Fibroblast of lung (primary cell): ENCODE data around the gene PARS2. TPM values are rescaled to one million over a fixed set of nuclear protein-coding genes. Genes with fewer than 3 reads are reported as not detected.

Experiments used
- DNase-seq, 2 donors: peaks; one replicate each; pipeline versions ENCODE4 v3.0.0 to v3.0.0-alpha.2; 2010; ENCODE audit warnings: low read depth in 2 of 2
- H2AFZ ChIP-seq: 2 replicates; pipeline ENCODE4 v1.5.1; 2012; ENCODE audit warnings: low read length, control low read depth, inconsistent platforms
- H3K27ac ChIP-seq: 2 replicates; pipeline ENCODE4 v1.5.1; 2011; ENCODE audit warnings: low read length, control low read depth; ENCODE audit not compliant: insufficient read depth
- H3K27me3 ChIP-seq: 2 replicates; pipeline ENCODE4 v1.5.1; 2011; ENCODE audit warnings: mild to moderate bottlenecking, low read length; ENCODE audit not compliant: control insufficient read depth, insufficient read depth
- H3K36me3 ChIP-seq: 2 replicates; pipeline ENCODE4 v1.5.1; 2011; ENCODE audit warnings: low read length; ENCODE audit not compliant: control insufficient read depth, insufficient read depth
- H3K4me1 ChIP-seq: 2 replicates; pipeline ENCODE4 v1.5.1; 2011; ENCODE audit warnings: low read length; ENCODE audit not compliant: control insufficient read depth, insufficient read depth; ENCODE audit errors: extremely low read depth
- H3K4me2 ChIP-seq: 2 replicates; pipeline ENCODE4 v1.5.1; 2011; ENCODE audit warnings: low read length, control low read depth; ENCODE audit not compliant: insufficient read depth; ENCODE audit errors: extremely low read depth
- H3K4me3 ChIP-seq, 4 experiments: fragments of 200-600 bp in 1 of 4; sonication (generic) in 1 of 4; replicated peaks in 1 of 4; 2 replicates each; pipeline ENCODE4 v1.5.1; 2011 to 2016; ENCODE audit warnings: low read length in 4 of 4, low read depth in 3 of 4, mild to moderate bottlenecking in 3 of 4, control low read depth in 2 of 4, inconsistent platforms in 1 of 4, mixed read lengths in 1 of 4; ENCODE audit not compliant: insufficient read depth in 1 of 4; ENCODE audit errors: control extremely low read depth in 1 of 4
- H3K79me2 ChIP-seq: 2 replicates; pipeline ENCODE4 v1.5.1; 2012; ENCODE audit warnings: mild to moderate bottlenecking, low read length, inconsistent platforms; ENCODE audit not compliant: control insufficient read depth, insufficient read depth
- H3K9ac ChIP-seq: 2 replicates; pipeline ENCODE4 v1.5.1; 2011; ENCODE audit warnings: mild to moderate bottlenecking, low read length, control low read depth; ENCODE audit not compliant: insufficient read depth
- H3K9me3 ChIP-seq: 2 replicates; pipeline ENCODE4 v1.5.1; 2012; ENCODE audit warnings: low read depth, low read length; ENCODE audit not compliant: control insufficient read depth, insufficient read depth
- H4K20me1 ChIP-seq: 2 replicates; pipeline ENCODE4 v1.5.1; 2011; ENCODE audit warnings: low read length; ENCODE audit not compliant: control insufficient read depth, insufficient read depth; ENCODE audit errors: extremely low read depth
- EZH2 ChIP-seq: IDR thresholded peaks from 2 replicates; pipeline ENCODE4 v1.5.1; 2012; ENCODE audit warnings: low read length, control low read depth, mild to moderate bottlenecking; ENCODE audit errors: missing control alignments
- polyA plus RNA-seq, 2 donors: library from polyadenylated mRNA; depleted of rRNA in 1 of 2; stranded (reverse) in 1 of 2; unstranded in 1 of 2; fragments of >200 nt; gene quantifications; 2 replicates each; pipeline ENCODE4 v1.2.1, GENCODE V29; 2011 to 2012; ENCODE audit warnings: missing spikeins in 1 of 2
- total RNA-seq: library from RNA; depleted of rRNA; stranded (reverse); fragments of >200 nt; gene quantifications from 2 replicates; pipeline ENCODE4 v1.2.1, GENCODE V29; 2014
- TF ChIP-seq, protein P1 (sequence below), 2 donors: IDR thresholded peaks in 1 of 2; conservative IDR thresholded peaks in 1 of 2; 1 replicate in 1 of 2; 2 replicates in 1 of 2; pipeline ENCODE4 v1.5.1; 2011 to 2012; ENCODE audit warnings: low read length in 2 of 2, control low read depth in 1 of 2, inconsistent platforms in 1 of 2, low read depth in 1 of 2, mild to moderate bottlenecking in 1 of 2

PARS2 gene
- total and polyA plus RNA-seq, 2 donors (not counting 1 experiment from before 2014, with no cell fraction given) = 3.4 to 5.4 TPM

DNA sequence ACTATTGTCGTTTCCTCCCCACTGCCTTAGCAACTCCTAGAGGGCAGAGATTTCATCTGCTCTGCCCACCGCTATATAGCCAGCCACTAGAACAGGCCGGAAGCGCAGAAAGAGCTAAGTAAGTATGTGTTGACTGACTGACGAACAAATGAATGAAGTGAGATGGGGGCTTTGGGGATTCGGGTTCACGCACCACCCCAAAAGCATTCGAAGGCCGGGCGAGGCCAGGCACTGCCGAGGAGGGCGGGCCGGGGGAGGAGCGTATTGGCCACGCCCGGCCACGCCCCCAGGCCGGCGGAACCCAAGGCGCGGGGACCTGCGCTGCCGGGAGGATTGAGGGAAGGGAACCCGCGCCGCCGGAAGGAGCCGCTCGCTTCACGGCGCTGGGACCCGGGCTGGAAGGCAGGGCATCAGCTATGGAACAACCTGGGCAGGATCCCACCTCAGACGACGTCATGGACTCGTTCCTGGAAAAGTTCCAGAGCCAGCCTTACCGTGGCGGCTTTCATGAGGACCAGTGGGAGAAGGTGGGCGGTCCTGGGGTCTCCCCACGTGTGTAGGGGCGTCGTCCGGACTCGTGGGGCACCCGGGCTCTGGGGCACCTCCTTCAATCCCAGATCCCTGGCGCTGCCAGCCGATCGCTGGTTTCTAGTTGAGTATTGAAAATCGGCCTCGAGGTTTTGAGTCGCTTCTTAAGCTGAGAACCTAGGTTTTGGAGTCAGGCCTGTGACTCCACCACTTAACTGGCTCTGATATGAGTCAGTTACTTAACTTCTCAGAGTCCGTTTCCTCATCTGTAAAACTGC, 48.6 kb downstream of the PARS2 start, which contains the start of gene TTC4:
TSS of gene TTC4 (plus strand) at position 369 of the 806 bp plus-strand sequence. CDS start at position 417, 48 bp downstream.
- H3K27ac ChIP-seq = peak within 1 kb of the TSS; percentile 72
- peak within 1 kb of the TSS; percentile 55 to 96 (median 73) for H3K4me3 ChIP-seq
- H3K36me3 ChIP-seq = no peaks in the 10 kb centered on the region
- peak within 1 kb of the TSS; percentile 70 for H3K4me2 ChIP-seq
- peaks cover 7% of the 10 kb centered on the region for H3K27me3 ChIP-seq
- H3K9me3 ChIP-seq = no peaks in the 10 kb centered on the region
- TF ChIP-seq, protein P1, sequence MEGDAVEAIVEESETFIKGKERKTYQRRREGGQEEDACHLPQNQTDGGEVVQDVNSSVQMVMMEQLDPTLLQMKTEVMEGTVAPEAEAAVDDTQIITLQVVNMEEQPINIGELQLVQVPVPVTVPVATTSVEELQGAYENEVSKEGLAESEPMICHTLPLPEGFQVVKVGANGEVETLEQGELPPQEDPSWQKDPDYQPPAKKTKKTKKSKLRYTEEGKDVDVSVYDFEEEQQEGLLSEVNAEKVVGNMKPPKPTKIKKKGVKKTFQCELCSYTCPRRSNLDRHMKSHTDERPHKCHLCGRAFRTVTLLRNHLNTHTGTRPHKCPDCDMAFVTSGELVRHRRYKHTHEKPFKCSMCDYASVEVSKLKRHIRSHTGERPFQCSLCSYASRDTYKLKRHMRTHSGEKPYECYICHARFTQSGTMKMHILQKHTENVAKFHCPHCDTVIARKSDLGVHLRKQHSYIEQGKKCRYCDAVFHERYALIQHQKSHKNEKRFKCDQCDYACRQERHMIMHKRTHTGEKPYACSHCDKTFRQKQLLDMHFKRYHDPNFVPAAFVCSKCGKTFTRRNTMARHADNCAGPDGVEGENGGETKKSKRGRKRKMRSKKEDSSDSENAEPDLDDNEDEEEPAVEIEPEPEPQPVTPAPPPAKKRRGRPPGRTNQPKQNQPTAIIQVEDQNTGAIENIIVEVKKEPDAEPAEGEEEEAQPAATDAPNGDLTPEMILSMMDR (conservative IDR thresholded peaks at IDR 0.05 in 1 of 2, IDR thresholded peaks at IDR 0.05 in 1 of 2; ENCODE audit: low read depth in 1 of 2, low read length in 2 of 2) = no peak
- no peak for TF ChIP-seq EZH2
- peak within 1 kb of the TSS; percentile 83 for H2AFZ ChIP-seq
- H3K4me1 ChIP-seq = peaks cover 3% of the 10 kb centered on the region
- H4K20me1 ChIP-seq = no peaks in the 10 kb centered on the region
- DNase-seq = peak; percentile 76 to 79
- H3K79me2 ChIP-seq = peaks cover 14% of the 10 kb centered on the region
- peak within 1 kb of the TSS; percentile 61 for H3K9ac ChIP-seq

DNA sequence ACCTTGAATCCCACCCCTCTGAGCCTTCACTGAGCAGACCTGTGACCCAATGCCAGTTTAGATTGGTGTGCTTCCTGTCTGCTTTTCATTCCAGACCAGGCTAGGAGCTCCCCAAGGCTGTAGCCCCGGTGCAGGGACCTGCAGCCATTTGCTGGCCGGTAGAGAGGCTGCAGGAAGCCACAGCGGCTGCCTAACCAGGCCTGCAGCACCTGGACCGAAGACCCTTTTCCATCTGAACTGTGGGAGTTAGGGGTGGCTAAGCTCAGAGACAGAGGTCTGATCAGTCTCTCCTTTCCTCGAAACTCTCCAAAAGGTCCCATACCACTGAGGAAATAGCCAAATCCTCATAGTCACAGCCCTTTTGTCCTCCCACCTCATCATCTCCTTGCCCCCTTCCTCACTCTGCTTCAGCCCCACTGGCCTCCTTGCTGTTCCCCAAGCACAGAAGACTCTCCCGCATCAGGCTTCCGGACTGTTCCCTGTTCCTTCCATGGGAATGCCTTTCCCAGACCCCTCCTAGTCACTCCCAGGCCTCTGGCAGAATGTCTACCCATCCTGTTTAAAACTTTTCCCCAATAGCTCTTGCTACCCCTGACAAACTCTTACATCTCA, 49.3 kb downstream of the PARS2 start:
- peak overlapping the region; percentile 83 for H2AFZ ChIP-seq

DNA sequence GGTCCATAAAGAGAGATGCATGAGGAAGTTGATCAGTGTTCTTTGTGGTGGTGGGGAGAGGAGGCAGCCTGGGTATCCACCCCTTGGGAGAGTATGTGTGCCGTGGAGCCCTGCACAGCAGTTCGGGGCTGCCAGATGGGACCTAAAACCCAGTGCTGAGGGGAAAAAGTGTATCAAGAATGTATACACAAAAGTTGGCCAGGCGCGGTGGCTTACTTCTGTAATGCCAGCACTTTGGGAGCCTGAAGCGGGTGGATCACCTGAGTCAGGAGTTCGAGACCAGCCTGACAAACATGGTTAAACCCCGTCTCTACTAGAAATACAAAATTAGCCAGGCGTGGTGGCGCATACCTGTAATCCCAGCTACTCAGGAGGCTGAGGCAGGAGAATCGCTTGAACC, 52.8 kb downstream of the PARS2 start:
- Histone ChIP-seq H3K4me3 (no peak overlapping the region), H3K9me3 (no peaks in the 10 kb centered on the region), H3K36me3 (no peaks in the 10 kb centered on the region), H3K4me1 (no peaks in the 10 kb centered on the region), H2AFZ (no peak overlapping the region), H3K9ac (no peak overlapping the region), H3K4me2 (no peak overlapping the region), H3K27me3 (peaks cover 7% of the 10 kb centered on the region), H4K20me1 (no peaks in the 10 kb centered on the region), H3K79me2 (peaks cover 2% of the 10 kb centered on the region), H3K27ac (no peak overlapping the region)
- DNase-seq = no peak
- TF ChIP-seq, protein P1 (conservative IDR thresholded peaks at IDR 0.05 in 1 of 2, IDR thresholded peaks at IDR 0.05 in 1 of 2; ENCODE audit: low read depth in 1 of 2, low read length in 2 of 2) = no peak
- TF ChIP-seq EZH2 = no peak

More for the DNA sequence above, 49.3 kb downstream of the PARS2 start:
- Histone ChIP-seq H3K4me2 (peak overlapping the region; percentile 70), H3K27ac (no peak overlapping the region), H3K9me3 (no peaks in the 10 kb centered on the region), H3K4me3 (peak overlapping the region in 2 of 4 experiments; percentile 83 to 96), H4K20me1 (no peaks in the 10 kb centered on the region), H3K27me3 (peaks cover 7% of the 10 kb centered on the region), H3K9ac (no peak overlapping the region), H3K36me3 (no peaks in the 10 kb centered on the region), H3K79me2 (peaks cover 14% of the 10 kb centered on the region), H3K4me1 (peaks cover 3% of the 10 kb centered on the region)
- TF ChIP-seq, protein P1 (conservative IDR thresholded peaks at IDR 0.05 in 1 of 2, IDR thresholded peaks at IDR 0.05 in 1 of 2; ENCODE audit: low read depth in 1 of 2, low read length in 2 of 2) = no peak
- TF ChIP-seq EZH2 = no peak
- DNase-seq = no peak
